Vagina (tissue), 2 donors: ENCODE data around the gene CNOT1. TPM values are rescaled to one million over a fixed set of nuclear protein-coding genes. Genes with fewer than 3 reads are reported as not detected.
"Not testable (repeated sequence)": the region's sequence is repeated elsewhere in the genome, so short reads cannot be mapped to it uniquely, and the experiment has no call there.

Source experiments
- DNase-seq, 2 donors: peaks; one replicate each; pipeline ENCODE4 v3.0.0-alpha.2; 2017; ENCODE audit errors: extremely low spot score in 2 of 2
- H3K27ac ChIP-seq: fragments of 200-600 bp; sonication (generic); one replicate; pipeline ENCODE4 v1.5.1; 2019
- H3K27me3 ChIP-seq: fragments of 200-600 bp; sonication (generic); one replicate; pipeline ENCODE4 v1.5.1; 2019
- H3K36me3 ChIP-seq, 2 donors: fragments of 200-600 bp; sonication (generic); one replicate each; pipeline ENCODE4 v1.5.1; 2017 to 2019
- H3K4me1 ChIP-seq: fragments of 200-600 bp; sonication (generic); one replicate; pipeline ENCODE4 v1.5.1; 2019
- H3K4me3 ChIP-seq, 2 donors: fragments of 200-600 bp; sonication (generic); 1 replicate in 1 of 2; 2 replicates in 1 of 2; pipeline ENCODE4 v1.5.1; 2016 to 2019
- H3K9me3 ChIP-seq: fragments of 200-600 bp; sonication (generic); one replicate; pipeline ENCODE4 v1.5.1; 2019
- POLR2A ChIP-seq, 2 donors: fragments of 450-650 bp; IDR thresholded peaks; one replicate each; pipeline ENCODE4 v1.6.1; 2017; ENCODE audit warnings: antibody characterized with exemption in 2 of 2, mild to moderate bottlenecking in 2 of 2, moderate library complexity in 2 of 2
- POLR2AphosphoS5 ChIP-seq, 2 donors: sonication (generic); formaldehyde crosslinking; IDR thresholded peaks; one replicate each; pipeline ENCODE4 v1.9.0; 2017; ENCODE audit warnings: antibody characterized with exemption in 2 of 2, mild to moderate bottlenecking in 2 of 2, low read depth in 1 of 2; ENCODE audit not compliant: insufficient read depth in 1 of 2
- intact Hi-C: fragments of 100-400 bp; cut with DNase I; formaldehyde crosslinking; loops from one replicate; pipeline ENCODE4 v1.15.1; 2023
- total RNA-seq: library from RNA; depleted of rRNA; stranded (reverse); fragments of >200 nt; gene quantifications from one replicate; pipeline ENCODE4 v1.2.3, GENCODE V29; 2016
- TF ChIP-seq, protein P1 (sequence below), 3 experiments: fragments of 450-650 bp in 2 of 3; fragments of 200-600 bp in 1 of 3; sonication (generic) in 1 of 3; IDR thresholded peaks; one replicate each; pipeline ENCODE4 v1.5.1; 2017 to 2019; ENCODE audit warnings: antibody characterized with exemption in 3 of 3, mild to moderate bottlenecking in 2 of 3, moderate library complexity in 2 of 3

CNOT1 gene
- total RNA-seq, 1 donor from 2014 or later, result 115 TPM

DNA sequence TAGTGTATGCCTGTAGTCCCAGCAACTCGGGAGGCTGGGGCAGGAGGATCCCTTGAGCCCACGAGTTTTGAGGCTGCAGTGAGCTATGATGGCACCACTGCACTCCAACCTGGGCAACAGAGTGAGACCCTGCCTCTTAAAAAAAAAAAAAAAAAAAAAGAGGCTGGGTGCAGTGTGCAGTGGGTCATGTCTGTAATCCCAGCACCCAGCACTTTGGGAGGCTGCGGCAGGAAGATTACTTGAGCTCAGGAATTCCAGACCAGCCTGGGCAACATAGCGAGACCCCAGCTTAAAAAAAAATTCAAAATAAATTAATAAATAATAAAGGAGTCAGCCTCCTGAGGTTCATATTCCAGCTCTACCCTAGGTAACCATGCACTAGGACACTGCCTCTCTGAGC, 9.6 kb upstream of the CNOT1 start:
- Histone ChIP-seq H3K4me1 (peaks cover 6% of the 10 kb centered on the region), H3K4me3 (no peak overlapping the region), H3K9me3 (no peaks in the 10 kb centered on the region), H3K36me3 (no peaks in the 10 kb centered on the region), H3K27me3 (no peaks in the 10 kb centered on the region), H3K27ac (no peak overlapping the region)
- no peak for DNase-seq
- intact Hi-C loops, result loop anchor here (10.0 kb wide), 1 partner anchor 124 kb away; the partner anchor contains the start of gene SETD6
- TF ChIP-seq, protein P1, sequence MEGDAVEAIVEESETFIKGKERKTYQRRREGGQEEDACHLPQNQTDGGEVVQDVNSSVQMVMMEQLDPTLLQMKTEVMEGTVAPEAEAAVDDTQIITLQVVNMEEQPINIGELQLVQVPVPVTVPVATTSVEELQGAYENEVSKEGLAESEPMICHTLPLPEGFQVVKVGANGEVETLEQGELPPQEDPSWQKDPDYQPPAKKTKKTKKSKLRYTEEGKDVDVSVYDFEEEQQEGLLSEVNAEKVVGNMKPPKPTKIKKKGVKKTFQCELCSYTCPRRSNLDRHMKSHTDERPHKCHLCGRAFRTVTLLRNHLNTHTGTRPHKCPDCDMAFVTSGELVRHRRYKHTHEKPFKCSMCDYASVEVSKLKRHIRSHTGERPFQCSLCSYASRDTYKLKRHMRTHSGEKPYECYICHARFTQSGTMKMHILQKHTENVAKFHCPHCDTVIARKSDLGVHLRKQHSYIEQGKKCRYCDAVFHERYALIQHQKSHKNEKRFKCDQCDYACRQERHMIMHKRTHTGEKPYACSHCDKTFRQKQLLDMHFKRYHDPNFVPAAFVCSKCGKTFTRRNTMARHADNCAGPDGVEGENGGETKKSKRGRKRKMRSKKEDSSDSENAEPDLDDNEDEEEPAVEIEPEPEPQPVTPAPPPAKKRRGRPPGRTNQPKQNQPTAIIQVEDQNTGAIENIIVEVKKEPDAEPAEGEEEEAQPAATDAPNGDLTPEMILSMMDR (IDR thresholded peaks at IDR 0.05), result no peak
- no peak for TF ChIP-seq POLR2AphosphoS5 (IDR thresholded peaks at IDR 0.05; ENCODE audit: insufficient read depth in 1 of 2, low read depth in 1 of 2)
- no peak for TF ChIP-seq POLR2A (IDR thresholded peaks at IDR 0.05)

DNA sequence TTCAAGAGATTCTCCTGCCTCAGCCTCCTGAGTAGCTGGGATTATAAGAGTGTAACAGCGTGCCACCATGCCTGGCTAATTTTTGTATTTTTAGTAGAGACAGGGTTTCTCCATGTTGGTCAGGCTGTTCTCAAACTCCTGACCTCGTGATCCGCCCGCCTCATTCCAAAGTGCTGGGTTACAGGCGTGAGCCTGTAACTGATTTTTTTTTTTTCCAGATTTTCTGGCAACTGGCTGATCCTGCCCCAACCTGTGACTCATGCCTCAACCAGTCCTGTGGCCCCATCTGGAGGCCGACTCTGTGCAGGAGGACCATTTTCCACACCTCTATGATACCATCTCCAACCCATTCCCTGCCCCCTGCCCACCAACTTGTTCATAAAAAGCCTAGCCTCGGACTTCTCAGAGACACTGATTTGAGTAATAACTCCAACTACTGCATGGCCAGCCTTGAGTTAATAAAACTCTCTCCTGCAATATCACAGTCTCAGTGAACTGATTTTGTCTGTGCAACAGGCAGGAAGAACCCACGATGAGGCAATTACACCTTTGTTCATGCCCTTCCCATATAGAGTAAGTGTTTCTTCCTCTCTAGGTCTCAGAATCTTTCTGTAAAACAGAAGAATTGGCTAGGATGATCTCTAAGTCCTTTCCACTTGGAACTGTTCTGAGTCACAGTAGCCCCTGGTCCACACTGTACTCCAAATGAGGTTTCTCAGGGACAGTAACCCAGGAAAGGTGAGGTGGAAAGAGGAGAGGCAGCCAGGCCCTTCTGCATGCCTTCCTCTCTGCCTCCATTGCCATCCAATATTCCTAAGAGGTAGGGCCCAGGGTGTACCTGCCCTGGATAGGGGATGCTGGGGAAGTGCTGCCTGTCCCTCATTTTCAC, 8.8 kb upstream of the CNOT1 start:
- H3K27me3 ChIP-seq, result no peaks in the 10 kb centered on the region
- DNase-seq, result no peak
- intact Hi-C loops, result loop anchor here (10.0 kb wide), 1 partner anchor 124 kb away; the partner anchor contains the start of gene SETD6
- H3K4me1 ChIP-seq, result peaks cover 6% of the 10 kb centered on the region
- no peak overlapping the region for H3K27ac ChIP-seq
- no peaks in the 10 kb centered on the region for H3K9me3 ChIP-seq
- no peaks in the 10 kb centered on the region for H3K36me3 ChIP-seq
- H3K4me3 ChIP-seq, result no peak overlapping the region
- TF ChIP-seq, protein P1 (IDR thresholded peaks at IDR 0.05), result no peak
- TF ChIP-seq POLR2A (IDR thresholded peaks at IDR 0.05) (no peak), POLR2AphosphoS5 (IDR thresholded peaks at IDR 0.05; ENCODE audit: insufficient read depth in 1 of 2, low read depth in 1 of 2) (peak; percentile 15 to 31)

DNA sequence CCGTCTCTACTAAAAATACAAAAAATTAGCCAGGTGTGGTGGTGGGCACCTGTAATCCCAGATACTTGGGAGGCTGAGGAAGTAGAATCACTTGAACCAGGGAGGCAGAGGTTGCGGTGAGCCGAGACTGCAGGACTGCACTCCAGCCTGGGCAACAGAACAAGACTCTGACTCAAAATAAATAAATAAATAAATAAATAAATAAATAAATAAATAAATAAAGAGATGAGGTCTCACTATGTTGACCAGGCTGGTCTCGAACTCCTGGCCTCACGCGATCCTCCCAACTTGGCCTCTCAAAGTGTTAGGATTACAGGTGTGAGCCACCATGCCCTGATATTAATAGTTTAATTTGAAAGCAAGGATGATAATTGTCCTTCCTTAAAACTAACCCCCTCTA, 7.4 kb upstream of the CNOT1 start:
- not testable (repeated sequence) for H3K27me3 ChIP-seq, H3K27ac ChIP-seq, DNase-seq, H3K4me1 ChIP-seq, H3K9me3 ChIP-seq, H3K36me3 ChIP-seq, H3K4me3 ChIP-seq
- intact Hi-C loops, result loop anchor here (10.0 kb wide), 1 partner anchor 122 kb away; the partner anchor contains the start of gene SETD6

DNA sequence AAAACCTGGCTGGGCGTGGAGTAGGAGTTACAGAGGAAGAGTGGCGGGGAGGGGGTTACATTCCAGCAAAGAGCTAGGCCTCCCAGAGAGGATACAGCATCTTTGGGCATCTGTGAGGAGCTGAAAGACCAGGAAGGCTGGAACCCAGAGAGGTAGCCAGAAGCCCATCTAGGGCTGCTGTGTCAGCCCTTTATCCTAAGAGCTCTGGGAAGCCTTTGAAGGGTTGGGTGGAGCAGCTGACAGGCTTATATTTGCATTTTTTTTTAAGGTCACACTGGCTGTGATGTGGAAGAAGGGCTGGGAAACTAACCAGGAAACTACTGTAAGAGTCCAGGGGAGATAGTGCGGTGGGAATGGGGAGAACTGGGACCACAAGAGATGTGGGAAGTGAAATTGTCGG, 6.8 kb upstream of the CNOT1 start:
- no peak overlapping the region for H3K4me3 ChIP-seq
- DNase-seq, result no peak
- TF ChIP-seq, protein P1 (IDR thresholded peaks at IDR 0.05), result no peak
- TF ChIP-seq POLR2A (IDR thresholded peaks at IDR 0.05) (no peak), POLR2AphosphoS5 (IDR thresholded peaks at IDR 0.05; ENCODE audit: insufficient read depth in 1 of 2, low read depth in 1 of 2) (no peak)
- H3K4me1 ChIP-seq, result peaks cover 6% of the 10 kb centered on the region
- no peaks in the 10 kb centered on the region for H3K36me3 ChIP-seq
- H3K9me3 ChIP-seq, result no peaks in the 10 kb centered on the region
- intact Hi-C loops, result loop anchor here (10.0 kb wide), 1 partner anchor 122 kb away; the partner anchor contains the start of gene SETD6
- H3K27me3 ChIP-seq, result no peaks in the 10 kb centered on the region
- H3K27ac ChIP-seq, result no peak overlapping the region

DNA sequence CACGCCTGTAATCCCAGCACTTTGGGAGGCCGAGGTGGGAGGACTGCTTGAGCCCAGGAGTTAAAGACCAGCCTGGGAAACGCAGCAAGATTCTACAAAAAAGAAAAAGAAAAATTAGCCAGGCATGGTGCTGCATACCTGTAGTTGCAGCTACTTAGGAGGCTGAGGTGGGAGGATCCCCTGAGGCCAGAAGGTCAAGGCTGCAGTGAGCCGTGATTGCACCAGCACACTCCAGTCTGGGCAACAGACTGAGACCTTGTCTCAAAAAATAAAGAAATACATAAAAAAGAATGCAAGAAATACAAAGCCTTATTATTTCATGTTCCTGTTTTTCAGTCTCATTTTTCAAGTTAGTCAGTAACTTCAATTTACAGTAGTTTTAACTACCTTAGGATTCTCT, 5.9 kb upstream of the CNOT1 start:
- Histone ChIP-seq H3K36me3 (no peaks in the 10 kb centered on the region), H3K4me1 (peaks cover 10% of the 10 kb centered on the region), H3K27me3 (no peaks in the 10 kb centered on the region), H3K9me3 (no peaks in the 10 kb centered on the region), H3K27ac (no peak overlapping the region), H3K4me3 (no peak overlapping the region)
- DNase-seq, result no peak
- intact Hi-C loops, result loop anchor here (10.0 kb wide), 1 partner anchor 121 kb away; the partner anchor contains the start of gene SETD6
- TF ChIP-seq POLR2A (IDR thresholded peaks at IDR 0.05) (no peak), POLR2AphosphoS5 (IDR thresholded peaks at IDR 0.05; ENCODE audit: insufficient read depth in 1 of 2, low read depth in 1 of 2) (no peak)
- TF ChIP-seq, protein P1 (IDR thresholded peaks at IDR 0.05), result no peak
